Pancreas (tissue), 10 donors: ENCODE results near the gene PLAC8. TPM values are rescaled to one million over a fixed set of nuclear protein-coding genes. Genes with fewer than 3 reads are reported as not detected.

Experiments
- ATAC-seq, 4 donors: fragments of 200-7000 bp; cut with Tn5 transposase; one replicate each; pipeline versions ENCODE4 v1.8.0 to v1.9.1; 2020; ENCODE audit warnings: mild to moderate bottlenecking in 4 of 4, moderate library complexity in 4 of 4
- DNase-seq, 6 donors: peaks; one replicate each; pipeline ENCODE4 v3.0.0-alpha.2; 2020
- FAIRE-seq: peaks from 2 replicates; lab custom pipeline; 2012; peaks lifted over from hg19 to GRCh38; lab: Jason Lieb, UNC
- H3K27ac ChIP-seq, 4 donors: fragments of 200-600 bp; sonication (generic); 1 replicate in 3 of 4; 2 replicates in 1 of 4; pipeline versions ENCODE4 v1.5.0 to v1.8.0; 2020
- H3K27me3 ChIP-seq, 4 donors: fragments of 200-600 bp; one replicate each; pipeline ENCODE4 v1.8.0; 2021
- H3K36me3 ChIP-seq, 3 donors: fragments of 200-600 bp; sonication (generic) in 1 of 3; one replicate each; pipeline versions ENCODE4 v1.5.0 to v1.8.0; 2020 to 2021
- H3K4me1 ChIP-seq, 3 donors: fragments of 200-600 bp; one replicate each; pipeline ENCODE4 v1.8.0; 2021
- H3K4me3 ChIP-seq, 4 donors: fragments of 200-600 bp; sonication (generic) in 2 of 4; one replicate each; pipeline versions ENCODE4 v1.5.0 to v1.8.0; 2020 to 2021
- H3K9me3 ChIP-seq, 4 donors: fragments of 200-600 bp; one replicate each; pipeline ENCODE4 v1.8.0; 2021
- CTCF ChIP-seq, 4 donors: fragments of 200-600 bp; sonication (generic) in 3 of 4; IDR thresholded peaks; one replicate each; pipeline versions ENCODE4 v1.5.0 to v1.8.0; 2021; ENCODE audit warnings: antibody characterized with exemption in 4 of 4
- WGBS, 2 donors: extraction: QIAGEN DNeasy Blood & Tissue Kit; methylation state at CpG; one replicate each; pipeline ENCODE4 v1.1.7; 2013; 5-methylcytosine and 5-hydroxymethylcytosine counted together
- intact Hi-C, 3 donors: fragments of 100-400 bp; cut with DNase I; formaldehyde crosslinking; loops; one replicate each; pipeline versions ENCODE4 v1.11.1 to v1.14.2; 2022
- polyA plus RNA-seq, 2 donors: library from polyadenylated mRNA; stranded (reverse); fragments of 200-250 nt; gene quantifications; one replicate each; pipeline ENCODE4 v1.2.3, GENCODE V29; 2013
- total RNA-seq, 6 donors: library from RNA; stranded (reverse); fragmentation: NEBNext Ultra II Directional in 4 of 6; extraction: Animal tissue kit (Norgen Biotek cat#: 25700) in 4 of 6; gene quantifications; one replicate each; pipeline versions ENCODE4 v1.2.1 to v1.2.4, GENCODE V29; 2021 to 2023
- donor health status: healthy with polysubstance abuse.
- donor health status: DM: no; HTN: no; CAD: no; lungs with moderate emphysema.
- donor health status: DM: no; HTN: no; CAD: no.
- donor health status: control.
- donor health status: control.
- donor health status: Bipolar disorder and iron deficiency.
- donor health status: DM: yes; HTN: yes; CAD: no.
- donor health status: DM: no; HTN: no; CAD: no.
- donor health status: DM: no; HTN: no; CAD: no.
- donor health status: DM: yes; HTN: yes; CAD: no.

Gene PLAC8
- total and polyA plus RNA-seq, 8 donors = 0.93 to 10.0 (median 2.1) TPM

- Histone ChIP-seq H3K27ac (no peak overlapping the region), H3K9me3 (no peaks in the 10 kb centered on the region), H3K4me1 (no peaks in the 10 kb centered on the region), H3K36me3 (no peaks in the 10 kb centered on the region), H3K27me3 (no peaks in the 10 kb centered on the region), H3K4me3 (no peak overlapping the region)
- DNase-seq (no peak), ATAC-seq (no peak), FAIRE-seq (no peak)
- TF ChIP-seq CTCF (IDR thresholded peaks at IDR 0.05) = no peak
- 85 to 87% methylated on average over 1 of the region's 1 CpG for WGBS, 2 donors
- intact Hi-C loops = no loop called here
Measured at GRCh38 chr4:83132065-83132464, 17.5 kb upstream of the PLAC8 start.

- H3K4me3 ChIP-seq = no peak overlapping the region
- intact Hi-C loops = no loop called here
- no peak overlapping the region for H3K27ac ChIP-seq
- DNase-seq (no peak), FAIRE-seq (no peak), ATAC-seq (peak in 2 of 4 donors; percentile 30 to 46)
- TF ChIP-seq CTCF (IDR thresholded peaks at IDR 0.05) = no peak
- no peaks in the 10 kb centered on the region for H3K9me3 ChIP-seq
- no peaks in the 10 kb centered on the region for H3K36me3 ChIP-seq
- no peaks in the 10 kb centered on the region for H3K27me3 ChIP-seq
- H3K4me1 ChIP-seq = no peaks in the 10 kb centered on the region
- WGBS, 2 donors = 58 to 60% methylated on average over 2 of the region's 2 CpGs
Measured at GRCh38 chr4:83129264-83129663, 14.7 kb upstream of the PLAC8 start.

GRCh38 chr4:83128240-83128929 lies 13.9 kb upstream of the PLAC8 start:
- Histone ChIP-seq H3K27ac (no peak overlapping the region), H3K4me3 (no peak overlapping the region), H3K4me1 (no peaks in the 10 kb centered on the region), H3K36me3 (no peaks in the 10 kb centered on the region), H3K27me3 (no peaks in the 10 kb centered on the region), H3K9me3 (no peaks in the 10 kb centered on the region)
- peak; percentile 51 for FAIRE-seq
- no peak for DNase-seq
- no peak for ATAC-seq
- TF ChIP-seq CTCF (IDR thresholded peaks at IDR 0.05) = no peak
- intact Hi-C loops = no loop called here
- WGBS, 2 donors = 77 to 80% methylated on average over 5 of the region's 5 CpGs

GRCh38 chr4:83125738-83126141 lies 11.2 kb upstream of the PLAC8 start:
- Histone ChIP-seq H3K4me1 (no peaks in the 10 kb centered on the region), H3K9me3 (no peaks in the 10 kb centered on the region), H3K27me3 (no peaks in the 10 kb centered on the region), H3K4me3 (no peak overlapping the region), H3K36me3 (no peaks in the 10 kb centered on the region), H3K27ac (no peak overlapping the region)
- ATAC-seq (no peak), DNase-seq (no peak), FAIRE-seq (no peak)
- no peak for TF ChIP-seq CTCF (IDR thresholded peaks at IDR 0.05)
- intact Hi-C loops = no loop called here
- WGBS, 2 donors = 69 to 76% methylated on average over 9 of the region's 9 CpGs

- H3K27ac ChIP-seq = no peak overlapping the region
- H3K4me1 ChIP-seq = no peaks in the 10 kb centered on the region
- H3K4me3 ChIP-seq = no peak overlapping the region
- no peak for FAIRE-seq
- DNase-seq = no peak
- no peaks in the 10 kb centered on the region for H3K27me3 ChIP-seq
- TF ChIP-seq CTCF (IDR thresholded peaks at IDR 0.05) = no peak
- ATAC-seq = peak in 2 of 4 donors; percentile 45 to 66
- intact Hi-C loops = no loop called here
- H3K9me3 ChIP-seq = no peaks in the 10 kb centered on the region
- no peaks in the 10 kb centered on the region for H3K36me3 ChIP-seq
- WGBS, 2 donors = 69 to 77% methylated on average over 10 of the region's 10 CpGs
Measured at GRCh38 chr4:83124111-83124780, 9.7 kb upstream of the PLAC8 start.
